OCI-LY1 (cell line): ENCODE results near the gene ARL15.

ENCODE experiments used
- H2AFZ ChIP-seq: fragments of 200-600 bp; sonication (generic), shearing (Covaris generic); 2 replicates; pipeline ENCODE4 v1.6.0; 2014; ENCODE audit warnings: antibody characterized with exemption, mild to moderate bottlenecking, low read length
- H3F3A ChIP-seq: fragments of 200-600 bp; sonication (generic), shearing (Covaris generic); 2 replicates; pipeline ENCODE4 v1.6.0; 2014; ENCODE audit warnings: mild to moderate bottlenecking, antibody characterized with exemption, low read length, moderate library complexity; ENCODE audit not compliant: insufficient read depth
- H3K27ac ChIP-seq: fragments of 200-600 bp; sonication (generic); 2 replicates; pipeline ENCODE4 v1.5.1; 2014; ENCODE audit warnings: low read length, mixed run types, mild to moderate bottlenecking, low read depth; ENCODE audit not compliant: poor library complexity, severe bottlenecking
- H3K27me3 ChIP-seq: fragments of 200-600 bp; sonication (generic); 2 replicates; pipeline ENCODE4 v1.6.0; 2014; ENCODE audit warnings: antibody characterized with exemption, mild to moderate bottlenecking, low read length, moderate library complexity; ENCODE audit not compliant: insufficient read depth
- H3K36me3 ChIP-seq: fragments of 200-600 bp; sonication (generic); 2 replicates; pipeline ENCODE4 v1.6.1; 2014; ENCODE audit warnings: mild to moderate bottlenecking, antibody characterized with exemption, low read length, moderate library complexity, mixed read lengths; ENCODE audit not compliant: insufficient read depth
- H3K4me1 ChIP-seq: fragments of 200-600 bp; sonication (generic); 2 replicates; pipeline ENCODE4 v1.5.1; 2014; ENCODE audit warnings: mild to moderate bottlenecking, low read length, moderate library complexity; ENCODE audit not compliant: insufficient read depth, severe bottlenecking
- H3K4me2 ChIP-seq: fragments of 200-600 bp; sonication (generic), shearing (Covaris generic); 2 replicates; pipeline ENCODE4 v1.6.1; 2014; ENCODE audit warnings: low read length
- H3K4me3 ChIP-seq: fragments of 200-600 bp; sonication (generic); 2 replicates; pipeline ENCODE4 v1.5.1; 2014; ENCODE audit warnings: low read length, low read depth, mild to moderate bottlenecking, mixed read lengths; ENCODE audit not compliant: poor library complexity, severe bottlenecking
- H3K79me2 ChIP-seq: fragments of 200-600 bp; shearing (Covaris generic); 2 replicates; pipeline ENCODE4 v1.6.1; 2016; ENCODE audit warnings: mixed run types, low read length, mixed read lengths; ENCODE audit not compliant: insufficient read depth
- H3K9ac ChIP-seq: fragments of 200-600 bp; sonication (generic), shearing (Covaris generic); 2 replicates; pipeline ENCODE4 v1.6.1; 2014; ENCODE audit warnings: mild to moderate bottlenecking, low read length, mixed read lengths
- H3K9me2 ChIP-seq: fragments of 200-600 bp; sonication (generic), shearing (Covaris generic); 2 replicates; pipeline ENCODE4 v1.6.1; 2014; ENCODE audit warnings: low read depth, mild to moderate bottlenecking, low read length, mixed read lengths
- H3K9me3 ChIP-seq: fragments of 200-600 bp; shearing (Covaris generic); 2 replicates; pipeline ENCODE4 v1.6.1; 2014; ENCODE audit warnings: low read length, mixed read lengths
- H4K20me1 ChIP-seq: fragments of 200-600 bp; sonication (generic), shearing (Covaris generic); 2 replicates; pipeline ENCODE4 v1.6.0; 2016; ENCODE audit warnings: mild to moderate bottlenecking, low read length; ENCODE audit not compliant: insufficient read depth
- CTCF ChIP-seq: fragments of 200-600 bp; sonication (generic), shearing (Covaris generic); IDR thresholded peaks from 2 replicates; pipeline ENCODE4 v1.5.1; 2017; ENCODE audit warnings: mild to moderate bottlenecking, antibody characterized with exemption, low read length, moderate library complexity, mixed read lengths
- EZH2 ChIP-seq: fragments of 200-600 bp; sonication (generic), shearing (Covaris generic); IDR thresholded peaks from 2 replicates; pipeline ENCODE4 v1.8.0; 2017; ENCODE audit warnings: borderline replicate concordance, mixed run types, mild to moderate bottlenecking, antibody characterized with exemption, low read length, moderate library complexity, mixed read lengths

The ARL15 gene

GRCh38 chr5:53940921-53941320 is 369.5 kb downstream of the ARL15 start:
- Histone ChIP-seq H3F3A (0 out of 2 replicates have a peak, but pooled peaks cover 4% of the 10 kb centered on the region), H4K20me1 (no peaks in the 10 kb centered on the region), H3K9me2 (no peaks in the 10 kb centered on the region), H3K79me2 (no peaks in the 10 kb centered on the region), H3K27me3 (no peaks in the 10 kb centered on the region), H3K9me3 (no peaks in the 10 kb centered on the region), H3K4me3 (no peak overlapping the region), H3K9ac (no peak overlapping the region), H3K27ac (no peak overlapping the region), H3K4me1 (no peaks in the 10 kb centered on the region), H3K36me3 (peaks cover 69% of the 10 kb centered on the region), H3K4me2 (no peak overlapping the region), H2AFZ (no peak overlapping the region)
- TF ChIP-seq EZH2 (no peak), CTCF (no peak)

GRCh38 chr5:53937467-53937866 is 372.9 kb downstream of the ARL15 start:
- Histone ChIP-seq H3K27ac (no peak overlapping the region), H3K79me2 (no peaks in the 10 kb centered on the region), H3K36me3 (peaks cover 44% of the 10 kb centered on the region), H3K27me3 (no peaks in the 10 kb centered on the region), H3K4me2 (no peak overlapping the region), H3K9me3 (no peaks in the 10 kb centered on the region), H4K20me1 (no peaks in the 10 kb centered on the region), H2AFZ (no peak overlapping the region), H3F3A (0 out of 2 replicates have a peak, but pooled peaks cover 4% of the 10 kb centered on the region), H3K4me3 (no peak overlapping the region), H3K4me1 (no peaks in the 10 kb centered on the region), H3K9me2 (no peaks in the 10 kb centered on the region), H3K9ac (no peak overlapping the region)
- TF ChIP-seq CTCF (no peak), EZH2 (no peak)

GRCh38 chr5:53936481-53937352 is 373.7 kb downstream of the ARL15 start:
- Histone ChIP-seq H3K4me3 (no peak overlapping the region), H3K9me2 (no peaks in the 10 kb centered on the region), H3K4me1 (peaks cover 7% of the 10 kb centered on the region), H2AFZ (no peak overlapping the region), H3K4me2 (no peak overlapping the region), H3K79me2 (0 out of 2 replicates have a peak, but pooled peaks cover 6% of the 10 kb centered on the region), H3F3A (0 out of 2 replicates have a peak, but pooled peaks cover 4% of the 10 kb centered on the region), H3K36me3 (peaks cover 43% of the 10 kb centered on the region), H3K27ac (no peak overlapping the region), H3K27me3 (no peaks in the 10 kb centered on the region), H3K9ac (no peak overlapping the region), H3K9me3 (no peaks in the 10 kb centered on the region), H4K20me1 (no peaks in the 10 kb centered on the region)
- TF ChIP-seq EZH2 (no peak), CTCF (no peak)
